GM21717 (cell line): ENCODE measurements around the gene KBTBD8.
A peak's percentile ranks its signal among the peaks of the same experiment; 100 is the strongest.

Experiments
- ATAC-seq: cut with Tn5 transposase; IDR thresholded peaks from one replicate; pipeline ENCODE4 v1.9.1; 2021; ENCODE audit warnings: mild to moderate bottlenecking, moderate library complexity; ENCODE audit not compliant: unreplicated experiment

The KBTBD8 gene

GRCh38 chr3:66997560-66998112 lies 471 bp upstream of the KBTBD8 start:
- no peak for ATAC-seq

- ATAC-seq, result no peak
Measured at GRCh38 chr3:66998904-66999235, 763 bp downstream of the KBTBD8 start.

- ATAC-seq, result peak; percentile 59
Measured at GRCh38 chr3:67000009-67000408, 1.9 kb downstream of the KBTBD8 start.

- ATAC-seq, result no peak
Measured at GRCh38 chr3:67001086-67001861, 3.2 kb downstream of the KBTBD8 start.

GRCh38 chr3:67005974-67006373 lies 7.9 kb downstream of the KBTBD8 start:
- no peak for ATAC-seq

- no peak for ATAC-seq
Measured at GRCh38 chr3:67006460-67006859, 8.4 kb downstream of the KBTBD8 start.

- ATAC-seq, result no peak
Measured at GRCh38 chr3:67008388-67008787, 10.3 kb downstream of the KBTBD8 start.

- no peak for ATAC-seq
Measured at GRCh38 chr3:67009716-67010115, 11.6 kb downstream of the KBTBD8 start.

GRCh38 chr3:67011414-67012131 lies 13.5 kb downstream of the KBTBD8 start:
- no peak for ATAC-seq

- ATAC-seq, result no peak
Measured at GRCh38 chr3:67012564-67012963, 14.5 kb downstream of the KBTBD8 start.

GRCh38 chr3:67015702-67016484 lies 17.8 kb downstream of the KBTBD8 start:
- ATAC-seq, result no peak

- peak; percentile 43 for ATAC-seq
Measured at GRCh38 chr3:67016522-67017080, 18.5 kb downstream of the KBTBD8 start.

GRCh38 chr3:67017211-67017610 lies 19.1 kb downstream of the KBTBD8 start:
- ATAC-seq, result no peak

GRCh38 chr3:67018105-67018788 lies 20.1 kb downstream of the KBTBD8 start:
- ATAC-seq, result no peak

- no peak for ATAC-seq
Measured at GRCh38 chr3:67018789-67019526, 20.9 kb downstream of the KBTBD8 start.

- ATAC-seq, result no peak
Measured at GRCh38 chr3:67028001-67028784, 30.1 kb downstream of the KBTBD8 start.

- ATAC-seq, result peak; percentile 80
Measured at GRCh38 chr3:67030785-67031740, 33.0 kb downstream of the KBTBD8 start.

- ATAC-seq, result no peak
Measured at GRCh38 chr3:67031986-67032385, 33.9 kb downstream of the KBTBD8 start.
